HG02852 (cell line): ENCODE measurements around the gene PRPS1L1.
A peak's percentile ranks its signal among the peaks of the same experiment; 100 is the strongest.

Experiments
- ATAC-seq: cut with Tn5 transposase; IDR thresholded peaks from one replicate; pipeline ENCODE4 v1.9.1; 2021; ENCODE audit warnings: mild to moderate bottlenecking, moderate library complexity; ENCODE audit not compliant: unreplicated experiment

The PRPS1L1 gene

DNA sequence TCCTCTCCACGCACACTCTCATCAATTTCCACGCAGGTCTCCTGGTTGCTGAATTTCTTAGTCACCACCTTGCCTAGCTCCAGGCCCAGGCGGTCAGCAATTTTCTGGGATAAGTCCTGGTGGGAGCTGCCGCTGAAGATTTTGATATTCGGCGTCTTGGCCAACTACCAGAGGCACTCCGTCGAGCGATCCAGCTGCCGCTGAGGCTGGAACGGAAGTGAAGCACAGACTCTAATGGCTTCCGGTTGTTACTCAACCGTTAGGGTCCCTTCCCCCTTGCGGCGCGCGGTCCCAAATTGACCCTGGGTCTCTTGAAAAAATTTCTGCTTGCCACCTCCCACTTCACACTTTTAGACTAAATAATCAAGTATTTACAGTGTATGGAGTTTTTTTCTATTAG, at the start of gene PRPS1L1:
Gene PRPS1L1, minus strand, starts transcription at position 219 of the 400 bp plus-strand sequence.
- no peak for ATAC-seq

DNA sequence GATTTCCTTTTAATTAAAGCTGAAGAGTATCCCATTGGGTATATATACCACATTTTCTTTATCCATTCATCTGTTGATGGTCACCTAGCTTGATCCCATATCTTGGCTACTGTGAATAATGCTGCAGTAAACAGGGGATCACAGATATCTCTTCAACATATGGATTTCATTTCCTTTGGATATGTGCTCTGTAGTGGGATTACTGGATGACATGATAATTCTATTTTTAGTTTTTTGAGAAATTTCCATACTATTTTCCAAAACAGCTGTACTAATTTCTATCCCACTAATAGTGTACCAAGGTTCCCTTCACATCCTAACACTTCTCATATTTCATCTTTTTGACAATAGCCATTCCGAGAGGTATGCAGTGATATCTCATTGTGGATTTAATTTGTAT, 48.8 kb upstream of the PRPS1L1 start:
- ATAC-seq = no peak

GRCh38 chr7:18068745-18069144, 41.1 kb upstream of the PRPS1L1 start:
- no peak for ATAC-seq

- peak; percentile 74 for ATAC-seq
Observed at GRCh38 chr7:18064242-18064838, 36.7 kb upstream of the PRPS1L1 start.

DNA sequence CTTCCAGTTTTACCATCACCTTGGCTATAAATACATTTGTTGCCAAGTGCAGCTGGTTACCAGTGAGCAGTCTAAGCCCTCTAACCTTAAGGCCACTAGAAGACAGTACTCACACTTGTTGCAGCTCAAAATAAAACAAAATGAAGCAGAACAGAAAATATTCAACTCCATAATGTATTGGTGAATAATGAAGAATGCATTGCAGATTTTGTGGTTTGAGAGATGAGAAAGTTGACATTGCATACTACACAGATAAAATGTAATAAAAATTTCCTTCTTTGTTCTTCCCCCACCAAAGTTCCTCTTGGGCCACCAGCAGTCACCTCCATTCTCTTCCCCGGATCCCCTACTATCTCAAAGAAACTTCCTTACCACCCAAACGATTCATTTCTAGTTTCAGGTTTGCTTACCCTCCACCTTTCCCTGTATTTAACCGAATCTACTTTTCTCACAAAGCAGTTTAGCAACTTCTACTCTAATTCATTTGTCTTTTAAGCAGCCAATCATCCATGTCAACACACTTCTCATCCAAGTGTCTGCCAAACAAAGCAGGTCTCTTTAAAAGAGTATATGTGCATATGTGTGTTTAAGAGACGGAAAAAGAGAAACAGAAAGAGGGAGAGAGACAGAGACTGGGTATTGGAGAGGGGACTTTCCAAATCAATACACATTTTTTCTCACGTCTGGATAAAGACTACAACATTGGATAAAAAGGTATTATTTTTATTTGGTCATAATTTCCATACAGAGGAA, 35.7 kb upstream of the PRPS1L1 start:
- no peak for ATAC-seq

DNA sequence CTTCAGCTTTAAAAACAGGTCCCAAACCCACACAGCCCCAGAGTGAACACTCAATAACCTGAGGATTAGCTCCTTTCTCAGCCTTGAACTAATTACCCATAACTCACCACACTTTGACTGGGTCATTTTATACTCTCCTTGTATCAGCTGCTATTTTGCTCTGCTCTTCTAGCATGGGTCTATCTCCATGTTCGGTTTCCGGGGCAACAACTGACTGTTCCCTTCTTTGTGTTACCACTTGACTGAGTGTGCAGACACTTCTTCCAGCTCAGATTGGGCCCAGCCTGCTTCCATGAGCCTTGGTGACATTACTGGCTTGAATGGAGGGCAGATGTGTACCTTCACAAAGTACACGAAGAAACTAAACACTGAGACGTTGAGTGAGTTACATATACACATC, 31.5 kb upstream of the PRPS1L1 start:
- no peak for ATAC-seq

- no peak for ATAC-seq
Observed at GRCh38 chr7:18053941-18054340, 26.3 kb upstream of the PRPS1L1 start.

DNA sequence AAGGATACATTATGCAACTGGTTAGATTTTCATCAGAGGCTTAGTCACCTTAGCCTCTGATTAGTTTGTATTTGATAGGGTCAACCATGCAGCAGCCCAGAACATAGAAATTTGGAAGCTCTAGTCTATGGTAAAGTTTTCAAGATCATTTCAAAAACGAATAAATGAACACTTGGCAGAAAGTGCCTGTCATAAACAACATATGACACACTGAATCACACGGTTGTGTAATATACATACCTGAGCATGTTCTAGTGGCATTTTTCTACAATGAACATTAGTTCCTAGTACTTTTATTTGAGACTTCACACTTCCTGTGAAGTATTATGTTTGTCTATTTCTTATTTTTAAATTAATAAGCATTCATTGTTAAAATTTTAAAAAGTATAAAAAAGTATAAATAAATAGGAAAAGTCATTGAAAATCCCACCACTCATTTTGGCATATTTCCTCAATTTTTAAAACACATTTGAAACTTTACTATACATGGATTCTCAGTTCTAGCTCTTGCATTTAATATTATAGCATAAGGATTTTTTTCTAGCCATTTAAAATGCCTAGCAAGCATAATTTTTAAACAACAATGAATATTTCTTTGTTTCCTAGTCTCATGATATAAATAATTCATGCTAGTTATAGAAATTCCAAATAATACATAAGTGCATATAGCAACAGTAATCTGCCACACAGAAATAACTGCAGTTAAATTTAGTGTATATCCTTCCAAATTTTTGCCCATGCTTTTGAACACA, 25.7 kb upstream of the PRPS1L1 start:
- ATAC-seq = no peak

DNA sequence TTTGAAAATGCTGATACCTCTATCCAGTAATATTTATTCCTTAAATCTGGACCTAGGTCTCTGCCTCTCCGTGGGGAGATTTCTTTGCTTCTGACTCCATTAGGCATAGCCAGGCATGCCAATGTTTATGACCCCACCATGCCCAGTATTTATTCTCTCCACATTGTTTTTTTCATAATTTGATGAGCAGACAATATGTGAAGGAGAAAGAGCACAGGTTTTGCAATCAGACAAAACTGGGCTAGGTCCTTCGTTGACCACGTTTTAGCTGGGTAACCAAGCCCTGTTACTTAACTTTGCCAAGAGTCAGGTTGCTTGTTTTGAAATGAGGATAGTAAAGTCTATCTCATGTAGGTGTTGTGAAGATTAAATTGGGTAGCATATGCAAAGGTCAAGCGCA, 21.6 kb upstream of the PRPS1L1 start:
- ATAC-seq = no peak

DNA sequence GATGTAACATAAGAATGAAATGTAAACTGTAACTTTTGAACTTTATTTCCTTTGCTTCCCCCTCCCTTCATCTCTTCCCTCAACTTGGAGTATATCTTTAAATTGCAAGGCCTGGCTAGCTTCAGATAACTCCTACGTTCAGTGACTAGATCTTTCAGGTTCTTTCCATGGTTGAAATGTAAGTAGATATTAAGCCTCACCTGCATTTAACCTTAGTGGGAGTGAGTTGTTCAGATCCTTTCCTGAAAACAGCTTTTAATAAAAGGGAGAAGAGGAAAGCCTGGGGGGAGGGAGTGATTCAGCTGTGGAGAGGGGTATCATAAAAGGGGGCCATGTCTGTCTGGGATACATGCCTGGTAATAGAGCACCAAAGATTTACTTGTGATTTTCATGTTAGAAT, 19.0 kb upstream of the PRPS1L1 start:
- ATAC-seq = no peak

GRCh38 chr7:18045171-18045570, 17.5 kb upstream of the PRPS1L1 start:
- ATAC-seq = no peak

DNA sequence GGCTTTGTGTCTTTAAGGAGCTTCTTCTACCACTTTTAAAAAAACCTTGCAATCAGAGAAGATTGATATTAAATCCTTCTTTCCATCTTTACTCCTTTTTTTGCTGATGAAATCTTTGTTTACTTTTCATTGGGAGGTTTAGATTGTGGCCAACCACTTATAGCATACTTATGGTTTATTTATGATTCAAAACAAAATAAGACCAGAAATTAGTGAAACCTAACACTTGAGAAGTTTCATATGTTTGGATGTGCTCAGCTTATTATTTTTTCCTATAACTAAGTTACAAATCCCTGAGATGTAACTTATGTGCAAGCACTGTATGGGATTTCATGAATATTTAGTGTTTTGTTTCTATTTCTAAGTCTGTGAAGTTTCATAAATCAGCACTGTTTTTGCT, 13.5 kb upstream of the PRPS1L1 start:
- ATAC-seq = no peak

- no peak for ATAC-seq
Observed at GRCh38 chr7:18040196-18040595, 12.6 kb upstream of the PRPS1L1 start.

GRCh38 chr7:18038382-18038781, 10.7 kb upstream of the PRPS1L1 start:
- ATAC-seq = no peak

GRCh38 chr7:18037609-18038008, 10.0 kb upstream of the PRPS1L1 start:
- no peak for ATAC-seq

GRCh38 chr7:18036783-18037182, 9.1 kb upstream of the PRPS1L1 start:
- ATAC-seq = no peak

GRCh38 chr7:18030758-18031157, 3.1 kb upstream of the PRPS1L1 start:
- ATAC-seq = no peak

- ATAC-seq = no peak
Observed at GRCh38 chr7:18020138-18020715, 7.4 kb downstream of the PRPS1L1 start.

GRCh38 chr7:18019555-18019954, 8.1 kb downstream of the PRPS1L1 start:
- no peak for ATAC-seq

- no peak for ATAC-seq
Observed at GRCh38 chr7:18018296-18019215, 9.1 kb downstream of the PRPS1L1 start.
